DND-41 (cell line): ENCODE results near the gene DNAH10.

Experiments used
- CTCF ChIP-seq: IDR thresholded peaks from 2 replicates; pipeline ENCODE4 v1.5.1; 2012; ENCODE audit warnings: borderline replicate concordance, low read length, moderate library complexity, mild to moderate bottlenecking; ENCODE audit not compliant: poor library complexity, severe bottlenecking; ENCODE audit errors: extremely low read depth
- EZH2 ChIP-seq: IDR thresholded peaks from 3 replicates; pipeline ENCODE4 v1.6.1; 2012; ENCODE audit warnings: borderline replicate concordance, low read depth, mild to moderate bottlenecking, moderate library complexity, low read length, inconsistent platforms; ENCODE audit not compliant: severe bottlenecking

- TF ChIP-seq CTCF = no peak
- no peak for TF ChIP-seq EZH2
Measured at GRCh38 chr12:123916729-123917128, 154.6 kb downstream of the DNAH10 start.
